H1 (cell line): ENCODE results near the gene RASGRP1. TPM values are rescaled to one million over a fixed set of nuclear protein-coding genes. Genes with fewer than 3 reads are reported as not detected.

Source experiments
- CTCF ChIA-PET: fragments of 300-600 bp; sonication (Branson Sonifier 250); formaldehyde crosslinking; loops from one replicate; lab custom pipeline; 2021; ENCODE audit not compliant: partially characterized antibody; lab: Charles Lee
- POLR2A ChIA-PET: fragments of 300-600 bp; sonication (Branson Sonifier 250); formaldehyde crosslinking; loops from one replicate; lab custom pipeline; 2021; ENCODE audit warnings: inconsistent platforms; ENCODE audit not compliant: partially characterized antibody; lab: Charles Lee
- DNase-seq, 2 experiments: peaks; one replicate each; pipeline versions ENCODE4 v3.0.0 to v3.0.0-alpha.2; 2010 to 2022; ENCODE audit warnings: low spot score in 2 of 2, low read depth in 1 of 2, mixed read lengths in 1 of 2
- FAIRE-seq: peaks from 2 replicates; lab custom pipeline; 2011; peaks lifted over from hg19 to GRCh38; lab: Jason Lieb, UNC
- H2AFZ ChIP-seq: 2 replicates; pipeline ENCODE4 v1.8.1; 2012; ENCODE audit warnings: low read length, inconsistent platforms
- H2AK5ac ChIP-seq: 2 replicates; pipeline ENCODE4 v1.6.1; 2013; ENCODE audit warnings: low read depth, low read length
- H2BK120ac ChIP-seq: replicated peaks from 2 replicates; pipeline ENCODE3; 2013; ENCODE audit warnings: low read depth, low read length, inconsistent platforms
- H2BK12ac ChIP-seq: 2 replicates; pipeline ENCODE4 v1.6.1; 2013; ENCODE audit warnings: low read depth, low read length
- H2BK15ac ChIP-seq: 2 replicates; pipeline ENCODE4 v1.6.1; 2013; ENCODE audit warnings: low read length
- H2BK20ac ChIP-seq: 2 replicates; pipeline ENCODE4 v1.6.1; 2013; ENCODE audit warnings: low read length
- H2BK5ac ChIP-seq: 2 replicates; pipeline ENCODE4 v1.6.1; 2013; ENCODE audit warnings: low read depth, low read length
- H3K14ac ChIP-seq: 2 replicates; pipeline ENCODE4 v1.6.1; 2013; ENCODE audit warnings: inconsistent platforms; ENCODE audit not compliant: insufficient read length
- H3K18ac ChIP-seq: 2 replicates; pipeline ENCODE4 v1.6.1; 2013; ENCODE audit warnings: low read length; ENCODE audit errors: extremely low read depth
- H3K23ac ChIP-seq: 2 replicates; pipeline ENCODE4 v1.6.1; 2013; ENCODE audit warnings: inconsistent platforms; ENCODE audit not compliant: insufficient read length
- H3K23me2 ChIP-seq: 2 replicates; pipeline ENCODE4 v1.6.1; 2013; ENCODE audit warnings: low read depth, low read length
- H3K27ac ChIP-seq: 2 replicates; pipeline ENCODE4 v1.6.1; 2011; ENCODE audit warnings: low read depth, low read length, inconsistent platforms
- H3K27me3 ChIP-seq, 4 experiments: replicated peaks in 1 of 4; 1 replicate in 1 of 4; 2 replicates in 3 of 4; pipeline versions ENCODE4 v1.6.1 to v1.8.1; 2011 to 2013; ENCODE audit warnings: low read length in 3 of 4, mild to moderate bottlenecking in 3 of 4, inconsistent platforms in 2 of 4, mixed read lengths in 2 of 4, moderate library complexity in 1 of 4; ENCODE audit not compliant: control insufficient read depth in 3 of 4, insufficient read depth in 3 of 4; ENCODE audit errors: extremely low read depth in 1 of 4
- H3K36me3 ChIP-seq, 4 experiments: 2 replicates each; pipeline versions ENCODE4 v1.6.1 to v1.8.1; 2011 to 2013; ENCODE audit warnings: mild to moderate bottlenecking in 4 of 4, low read length in 3 of 4, moderate library complexity in 2 of 4, control low read depth in 1 of 4, inconsistent platforms in 1 of 4; ENCODE audit not compliant: insufficient read depth in 4 of 4, control insufficient read depth in 2 of 4
- H3K4ac ChIP-seq: replicated peaks from 2 replicates; pipeline ENCODE3; 2013; ENCODE audit warnings: low read length, low read depth, mixed read lengths, inconsistent platforms; ENCODE audit not compliant: insufficient read length
- H3K4me1 ChIP-seq, 4 experiments: replicated peaks in 1 of 4; 1 replicate in 1 of 4; 2 replicates in 3 of 4; pipeline versions ENCODE4 v1.6.1 to v1.8.1; 2011 to 2013; ENCODE audit warnings: low read length in 3 of 4, inconsistent platforms in 2 of 4, mixed read lengths in 1 of 4; ENCODE audit not compliant: insufficient read depth in 4 of 4, control insufficient read depth in 3 of 4
- H3K4me2 ChIP-seq, 2 experiments: 2 replicates each; pipeline versions ENCODE4 v1.6.1 to v1.8.1; 2011 to 2013; ENCODE audit warnings: low read depth in 2 of 2, low read length in 2 of 2, control low read depth in 1 of 2, inconsistent platforms in 1 of 2, mild to moderate bottlenecking in 1 of 2; ENCODE audit not compliant: insufficient read depth in 1 of 2
- H3K4me3 ChIP-seq, 4 experiments: fragments of 200-600, 300-600 bp in 1 of 4; sonication (generic), shearing (Covaris generic), sonication (Bioruptor Twin) in 1 of 4; 2 replicates each; pipeline versions ENCODE4 v1.5.1 to v1.8.1; 2011 to 2016; ENCODE audit warnings: low read length in 4 of 4, low read depth in 3 of 4, control low read depth in 2 of 4, inconsistent platforms in 2 of 4, mild to moderate bottlenecking in 2 of 4, mixed read lengths in 1 of 4, moderate library complexity in 1 of 4; ENCODE audit not compliant: insufficient read depth in 2 of 4; ENCODE audit errors: extremely low read depth in 1 of 4
- H3K56ac ChIP-seq: replicated peaks from 2 replicates; pipeline ENCODE3; 2013; ENCODE audit warnings: low read depth, mild to moderate bottlenecking, mixed read lengths, low read length, inconsistent platforms; ENCODE audit not compliant: insufficient read length
- H3K79me1 ChIP-seq: 2 replicates; pipeline ENCODE4 v1.6.1; 2013; ENCODE audit warnings: low read depth, low read length, control low read depth
- H3K79me2 ChIP-seq, 2 experiments: 2 replicates each; pipeline versions ENCODE4 v1.6.1 to v1.8.1; 2012 to 2013; ENCODE audit warnings: low read length in 2 of 2, mild to moderate bottlenecking in 2 of 2, inconsistent platforms in 1 of 2; ENCODE audit not compliant: insufficient read depth in 2 of 2, control insufficient read depth in 1 of 2
- H3K9ac ChIP-seq, 4 experiments: replicated peaks in 1 of 4; 1 replicate in 1 of 4; 2 replicates in 3 of 4; pipeline versions ENCODE4 v1.6.1 to v1.8.1; 2011 to 2013; ENCODE audit warnings: low read depth in 3 of 4, low read length in 3 of 4, control low read depth in 2 of 4, mild to moderate bottlenecking in 2 of 4, moderate library complexity in 2 of 4, inconsistent platforms in 1 of 4; ENCODE audit errors: extremely low read depth in 1 of 4
- H3K9me3 ChIP-seq, 2 experiments: 2 replicates each; pipeline versions ENCODE4 v1.6.1 to v1.8.1; 2012 to 2013; ENCODE audit warnings: mild to moderate bottlenecking in 2 of 2, moderate library complexity in 2 of 2, control low read depth in 1 of 2, inconsistent platforms in 1 of 2, low read depth in 1 of 2, low read length in 1 of 2, mixed read lengths in 1 of 2; ENCODE audit not compliant: insufficient read depth in 2 of 2
- H4K20me1 ChIP-seq, 2 experiments: replicated peaks in 1 of 2; 2 replicates each; pipeline versions ENCODE3 to v1.8.1; 2011 to 2013; ENCODE audit warnings: inconsistent platforms in 2 of 2, low read length in 2 of 2, mild to moderate bottlenecking in 1 of 2; ENCODE audit not compliant: insufficient read depth in 2 of 2, control insufficient read depth in 1 of 2
- H4K5ac ChIP-seq: 2 replicates; pipeline ENCODE4 v1.6.1; 2013; ENCODE audit warnings: low read length, low read depth, mixed read lengths, inconsistent platforms; ENCODE audit not compliant: insufficient read length
- H4K8ac ChIP-seq: 2 replicates; pipeline ENCODE4 v1.8.0; 2013; ENCODE audit warnings: mild to moderate bottlenecking, moderate library complexity, low read length, inconsistent platforms; ENCODE audit not compliant: insufficient read depth; ENCODE audit errors: extremely low read depth
- H4K91ac ChIP-seq: replicated peaks from 2 replicates; pipeline ENCODE3; 2013; ENCODE audit warnings: low read length, mixed read lengths, inconsistent platforms; ENCODE audit not compliant: insufficient read length
- CEBPB ChIP-seq: IDR thresholded peaks from 2 replicates; pipeline ENCODE4 v1.6.1; 2012; ENCODE audit warnings: low read depth, low read length
- JUND ChIP-seq: IDR thresholded peaks from 2 replicates; pipeline ENCODE4 v1.6.1; 2011; ENCODE audit warnings: mild to moderate bottlenecking, improper control_type of control experiment, low read length
- MAFK ChIP-seq: IDR thresholded peaks from 2 replicates; pipeline ENCODE4 v1.6.1; 2012; ENCODE audit warnings: low read depth, mild to moderate bottlenecking, improper control_type of control experiment, low read length
- POU5F1 ChIP-seq: IDR thresholded peaks from 2 replicates; pipeline ENCODE4 v1.6.1; 2011; ENCODE audit warnings: low read depth, mild to moderate bottlenecking, low read length, moderate library complexity
- WGBS, 2 experiments: shearing (Covaris generic) in 1 of 2; methylation state at CpG; one replicate each; pipeline versions ENCODE4 v1.1.6 to v1.1.7; 2013 to 2015; ENCODE audit warnings: low lambda C conversion rate in 2 of 2, mixed read lengths in 2 of 2, inconsistent platforms in 1 of 2, low coverage in 1 of 2, missing lambda C conversion rate in 1 of 2; ENCODE audit not compliant: insufficient replicate concordance in 2 of 2, insufficient coverage in 1 of 2, insufficient read length in 1 of 2; ENCODE audit errors: extremely low coverage in 1 of 2, missing lambda C conversion rate in 1 of 2; 5-methylcytosine and 5-hydroxymethylcytosine counted together
- polyA plus RNA-seq, 7 experiments: library from polyadenylated mRNA; depleted of rRNA in 3 of 7; stranded (reverse) in 5 of 7; unstranded in 2 of 7; fragments of >200 nt in 5 of 7; fragments of 200-250 nt in 2 of 7; gene quantifications; 1 replicate in 5 of 7; 2 replicates in 1 of 7; 4 replicates in 1 of 7; pipeline versions ENCODE4 v1.2.1 to v1.2.3, GENCODE V29; 2011 to 2013; ENCODE audit warnings: missing spikeins in 2 of 7, mixed read lengths in 2 of 7
- total RNA-seq: library from RNA; stranded (reverse); fragmentation: NEBNext Ultra II Directional; extraction: Animal tissue kit (Norgen Biotek cat#: 25700); gene quantifications from 2 replicates; pipeline ENCODE4 v1.2.1, GENCODE V29; 2021

Gene RASGRP1
- total and polyA plus RNA-seq, 2 of the 8 experiments (the other 6 are each of a cell fraction or from before 2014, with no cell fraction given): 1.1 to 2.1 TPM

GRCh38 chr15:38534691-38535090 is 29.9 kb downstream of the RASGRP1 start:
- Histone ChIP-seq H2BK5ac (no peak overlapping the region), H2AK5ac (no peak overlapping the region), H4K5ac (no peak overlapping the region), H3K36me3 (no peaks in the 10 kb centered on the region), H4K20me1 (no peaks in the 10 kb centered on the region), H2BK15ac (no peak overlapping the region), H2BK20ac (no peak overlapping the region), H2AFZ (no peak overlapping the region), H3K23me2 (no peaks in the 10 kb centered on the region), H3K4me2 (no peak overlapping the region), H3K56ac (no peak overlapping the region), H3K4me1 (peaks cover 0 to 3% (median 0%) of the 10 kb centered on the region in 4 experiments; a peak in 1 of 7 replicates), H3K23ac (no peak overlapping the region), H3K4me3 (no peak overlapping the region), H3K4ac (no peak overlapping the region), H4K8ac (no peak overlapping the region), H4K91ac (no peak overlapping the region), H3K79me1 (no peaks in the 10 kb centered on the region), H3K9me3 (no peaks in the 10 kb centered on the region), H3K14ac (no peak overlapping the region), H3K27ac (no peak overlapping the region), H3K18ac (no peak overlapping the region), H2BK12ac (no peak overlapping the region), H3K27me3 (no peaks in the 10 kb centered on the region), H3K9ac (no peak overlapping the region), H3K79me2 (no peaks in the 10 kb centered on the region), H2BK120ac (no peak overlapping the region)
- WGBS, 2 experiments: 89% methylated on average over 3 of the region's 3 CpGs; no CpG with 5 or more reads in 1 of the 2 experiments
- DNase-seq (no peak), FAIRE-seq (peak; percentile 28)
- CTCF ChIA-PET: interaction anchor here (0.7 to 3.6 kb wide), 7 partner anchors 14 to 156 kb away, joined by 3 to 18 read pairs (median 4); partner anchors contain the start of gene RASGRP1
- TF ChIP-seq CEBPB: no peak
- TF ChIP-seq POU5F1: no peak
- TF ChIP-seq JUND: no peak
- no peak for TF ChIP-seq MAFK
- POLR2A ChIA-PET: interaction anchor here (1.0 kb wide), 1 partner anchor 80 kb away, joined by 3 read pairs; the partner anchor contains the start of gene FAM98B
